GM12878 (cell line): ENCODE data around the gene BRME1. TPM values are rescaled to one million over a fixed set of nuclear protein-coding genes. Genes with fewer than 3 reads are reported as not detected.

Experiments used
- ATAC-seq: fragments of 200-7000 bp; cut with Tn5 transposase; 3 replicates; pipeline ENCODE4 v1.9.1; 2020; ENCODE audit warnings: mild to moderate bottlenecking, moderate library complexity
- BruUV-seq: library from RNA; stranded (reverse); fragments of 400-500 nt; replicated peaks from 2 replicates; lab custom pipeline; 2021; lab: Mats Ljungman, UMichigan
- CTCF ChIA-PET: fragments of 300-600 bp; sonication (Branson Sonifier 250); formaldehyde crosslinking; extraction: SDS; loops from one replicate; lab custom pipeline; 2021; ENCODE audit warnings: inconsistent platforms; lab: Yijun Ruan, JAX
- POLR2A ChIA-PET: fragments of 350-600 bp; formaldehyde crosslinking; extraction: SDS; loops from one replicate; lab custom pipeline; 2021; ENCODE audit warnings: inconsistent platforms; lab: Charles Lee
- RAD21 ChIA-PET: fragments of 300-600 bp; sonication (Branson Sonifier 250); formaldehyde crosslinking; loops from one replicate; lab custom pipeline; 2023; ENCODE audit warnings: antibody characterized with exemption; ENCODE audit not compliant: unreplicated experiment; lab: Charles Lee
- SMC1A ChIA-PET: fragments of 300-600 bp; sonication (Branson Sonifier 250); formaldehyde crosslinking; loops from one replicate; lab custom pipeline; 2023; ENCODE audit not compliant: unreplicated experiment, uncharacterized antibody; lab: Charles Lee
- DNase-seq: peaks from one replicate; pipeline ENCODE4 v3.0.0-alpha.2; 2011; ENCODE audit warnings: low read depth, low spot score
- FAIRE-seq: peaks from 3 replicates; lab custom pipeline; 2011; peaks lifted over from hg19 to GRCh38; lab: Jason Lieb, UNC
- H2AFZ ChIP-seq: 2 replicates; pipeline ENCODE4 v1.6.0; 2011; ENCODE audit warnings: low read depth, low read length, control low read depth; ENCODE audit not compliant: control insufficient read depth
- H3K27ac ChIP-seq: 2 replicates; pipeline ENCODE4 v1.5.1; 2011; ENCODE audit warnings: control low read depth; ENCODE audit not compliant: control insufficient read depth, insufficient read depth
- H3K27me3 ChIP-seq, 2 experiments: replicated peaks in 1 of 2; 2 replicates each; pipeline versions ENCODE4 v1.6.0 to v1.6.1; 2011; ENCODE audit warnings: low read length in 1 of 2; ENCODE audit not compliant: control insufficient read depth in 2 of 2, insufficient read depth in 2 of 2
- H3K36me3 ChIP-seq, 2 experiments: 2 replicates each; pipeline ENCODE4 v1.5.1; 2011; ENCODE audit warnings: low read length in 1 of 2; ENCODE audit not compliant: control insufficient read depth in 2 of 2, insufficient read depth in 2 of 2
- H3K4me1 ChIP-seq: 2 replicates; pipeline ENCODE4 v1.6.1; 2011; ENCODE audit warnings: mild to moderate bottlenecking, low read length, moderate library complexity, mixed read lengths; ENCODE audit not compliant: control insufficient read depth, insufficient read depth
- H3K4me2 ChIP-seq: 2 replicates; pipeline ENCODE4 v1.6.0; 2011; ENCODE audit warnings: control low read depth; ENCODE audit not compliant: control insufficient read depth, insufficient read depth
- H3K4me3 ChIP-seq: fragments of 200-600 bp; sonication (generic); 2 replicates; pipeline ENCODE4 v1.5.1; 2016
- H3K79me2 ChIP-seq: 2 replicates; pipeline ENCODE4 v1.6.0; 2011; ENCODE audit warnings: low read length; ENCODE audit not compliant: control insufficient read depth, insufficient read depth
- H3K9ac ChIP-seq: 2 replicates; pipeline ENCODE4 v1.8.0; 2011; ENCODE audit warnings: low read length, control low read depth, mixed read lengths; ENCODE audit not compliant: control insufficient read depth, insufficient read depth
- H3K9me3 ChIP-seq: replicated peaks from 3 replicates; pipeline ENCODE4 v1.5.1; 2011; ENCODE audit warnings: mild to moderate bottlenecking, low read length; ENCODE audit not compliant: control insufficient read depth, insufficient read depth
- H4K20me1 ChIP-seq: 2 replicates; pipeline ENCODE4 v1.6.0; 2011; ENCODE audit not compliant: control insufficient read depth, insufficient read depth
- BCLAF1 ChIP-seq: fragments of 450-650 bp; IDR thresholded peaks from 2 replicates; pipeline ENCODE4 v1.6.1; 2017; ENCODE audit warnings: antibody characterized with exemption, mild to moderate bottlenecking, moderate library complexity
- BRCA1 ChIP-seq: IDR thresholded peaks from 2 replicates; pipeline ENCODE4 v1.6.1; 2011; ENCODE audit warnings: low read depth, low read length, improper control_type of control experiment
- FOXM1 ChIP-seq: IDR thresholded peaks from 2 replicates; pipeline ENCODE4 v1.6.1; 2012; ENCODE audit warnings: low read depth, mild to moderate bottlenecking, inconsistent platforms, low read length, moderate library complexity
- GABPA ChIP-seq: IDR thresholded peaks from 2 replicates; pipeline ENCODE4 v1.6.1; 2014; ENCODE audit warnings: antibody characterized with exemption, low read depth, mild to moderate bottlenecking, inconsistent platforms
- IRF4 ChIP-seq: IDR thresholded peaks from 2 replicates; pipeline ENCODE4 v1.6.1; 2011; ENCODE audit warnings: low read depth, low read length
- MEF2A ChIP-seq: IDR thresholded peaks from 2 replicates; pipeline ENCODE4 v1.6.1; 2011; ENCODE audit warnings: low read depth, mild to moderate bottlenecking, low read length, moderate library complexity; ENCODE audit not compliant: insufficient read depth
- MTA2 ChIP-seq: fragments of 450-650 bp; IDR thresholded peaks from 2 replicates; pipeline ENCODE4 v1.6.1; 2016; ENCODE audit warnings: low read depth, mild to moderate bottlenecking, moderate library complexity
- MXI1 ChIP-seq: fragments of 150-350 bp; IDR thresholded peaks from 2 replicates; pipeline ENCODE4 v1.6.1; 2011; ENCODE audit warnings: low read depth, mild to moderate bottlenecking, inconsistent platforms, low read length, improper control_type of control experiment
- MYC ChIP-seq: IDR thresholded peaks from 2 replicates; pipeline ENCODE4 v1.6.1; 2011; ENCODE audit warnings: mild to moderate bottlenecking, low read length, moderate library complexity, inconsistent platforms; ENCODE audit not compliant: insufficient read depth, insufficient replicate concordance, insufficient read length, severe bottlenecking
- NBN ChIP-seq: fragments of 450-650 bp; IDR thresholded peaks from 2 replicates; pipeline ENCODE4 v1.6.1; 2016
- PAX5 ChIP-seq: IDR thresholded peaks from 2 replicates; pipeline ENCODE4 v1.6.1; 2011; ENCODE audit warnings: low read depth, low read length, borderline replicate concordance
- POLR2AphosphoS5 ChIP-seq: IDR thresholded peaks from 2 replicates; pipeline ENCODE4 v1.6.1; 2011; ENCODE audit warnings: mild to moderate bottlenecking, low read length, inconsistent platforms
- RB1 ChIP-seq: fragments of 450-650 bp; formaldehyde crosslinking; IDR thresholded peaks from 2 replicates; pipeline ENCODE4 v1.6.1; 2017; ENCODE audit warnings: mild to moderate bottlenecking, borderline replicate concordance
- RELA ChIP-seq: fragments of 450-650 bp; IDR thresholded peaks from 2 replicates; pipeline ENCODE4 v1.8.0; 2014; ENCODE audit warnings: borderline replicate concordance; ENCODE audit not compliant: partially characterized antibody
- RUNX3 ChIP-seq: IDR thresholded peaks from 2 replicates; pipeline ENCODE4 v1.6.1; 2012; ENCODE audit warnings: low read length, inconsistent platforms
- SREBF1 ChIP-seq: IDR thresholded peaks from 2 replicates; pipeline ENCODE4 v1.6.1; 2012; ENCODE audit warnings: mild to moderate bottlenecking, low read length
- STAT3 ChIP-seq: IDR thresholded peaks from 2 replicates; pipeline ENCODE4 v1.6.1; 2011; ENCODE audit warnings: low read depth, low read length, improper control_type of control experiment
- ZNF274 ChIP-seq: IDR thresholded peaks from one replicate; pipeline ENCODE4 v1.8.0; 2011; ENCODE audit not compliant: insufficient read length, insufficient read depth
- WGBS: methylation state at CpG from one replicate; pipeline ENCODE4 v1.1.6; 2016; ENCODE audit warnings: low lambda C conversion rate; ENCODE audit not compliant: insufficient replicate concordance, insufficient coverage; ENCODE audit errors: missing lambda C conversion rate; 5-methylcytosine and 5-hydroxymethylcytosine counted together
- in situ Hi-C: fragments of 300-500 bp; cut with MboI; formaldehyde crosslinking; loops from 9 replicates; pipeline ENCODE4 v1.14.3; 2018; ENCODE audit warnings: mixed read lengths
- intact Hi-C: fragments of 100-400 bp; cut with micrococcal nuclease; formaldehyde crosslinking; loops from one replicate; pipeline ENCODE4 v1.14.2; 2022; ENCODE audit not compliant: unreplicated experiment
- polyA plus RNA-seq, 11 experiments: library from polyadenylated mRNA; depleted of rRNA in 4 of 11; unstranded in 6 of 11; stranded (reverse) in 5 of 11; fragments of >200 nt; fragmentation: Nextera tagmentation in 4 of 11; fragmentation: Illumina TruSeq in 1 of 11; extraction: Ambion mirVana in 4 of 11; extraction: Trizol in 1 of 11; gene quantifications; 1 replicate in 1 of 11; 2 replicates in 10 of 11; pipeline versions ENCODE4 v1.2.1 to v1.2.3, GENCODE V29; 2011 to 2016; ENCODE audit warnings: inconsistent platforms in 2 of 11, missing spikeins in 2 of 11, low read depth in 1 of 11
- total RNA-seq, 4 experiments: library from RNA; depleted of rRNA in 3 of 4; stranded (reverse); fragments of >200 nt in 3 of 4; fragmentation: Illumina TruSeq in 1 of 4; extraction: Trizol in 1 of 4; gene quantifications; 2 replicates each; pipeline versions ENCODE4 v1.2.1 to v1.2.3, GENCODE V29; 2013 to 2021

The BRME1 gene
- total and polyA plus RNA-seq, 10 of the 15 experiments (the other 5 are each of a cell fraction or from before 2014, with no cell fraction given): 0.07 to 2.2 (median 1.1) TPM; not detected in 1

DNA sequence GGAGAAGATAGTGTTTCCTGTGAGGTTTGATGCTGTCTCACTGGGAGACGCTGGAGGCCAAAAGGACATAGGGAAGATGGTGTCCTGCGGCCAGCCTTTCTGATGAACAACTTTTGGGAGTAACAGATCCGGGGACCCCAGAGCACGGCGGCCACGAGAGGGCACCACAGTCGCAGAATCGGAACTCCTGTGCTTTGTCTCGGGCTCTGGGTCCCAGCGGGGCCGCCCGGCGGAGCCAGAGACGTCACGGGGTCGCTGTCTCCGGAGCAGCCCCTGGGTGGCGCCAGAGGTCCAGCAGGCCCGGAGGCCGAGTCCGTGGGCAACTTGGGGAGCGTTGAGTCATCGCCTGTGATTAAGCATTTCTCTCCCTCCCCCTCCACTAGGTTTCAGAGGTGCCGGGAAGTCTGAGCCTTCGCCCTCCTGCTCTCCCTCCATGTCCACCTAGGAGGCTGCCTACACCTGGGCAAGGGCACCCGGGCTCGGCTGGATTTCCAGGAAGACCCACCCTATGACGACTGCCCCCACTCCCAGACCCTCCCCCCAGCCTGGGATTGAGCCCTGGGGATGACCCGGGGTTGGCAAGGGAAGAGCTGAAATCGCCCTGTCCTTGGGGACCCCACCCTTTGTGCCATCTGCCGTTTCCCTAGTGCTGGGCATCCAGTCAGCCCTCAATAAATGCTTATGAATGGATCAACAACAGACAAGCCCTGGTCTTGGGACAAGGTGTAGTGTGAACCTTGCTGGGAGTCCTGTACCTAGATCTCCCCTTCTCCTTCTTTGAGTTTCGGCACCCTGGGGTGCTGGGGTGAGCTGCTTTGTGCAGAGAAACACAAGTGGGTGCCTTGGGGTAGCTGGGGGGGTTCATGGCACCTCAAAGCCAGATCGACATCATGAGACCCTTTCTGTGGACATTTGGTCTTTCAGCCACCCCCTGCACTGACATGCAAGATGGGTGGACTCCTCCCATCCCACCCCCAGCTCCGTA, 25.6 kb downstream of the BRME1 start (continued):
- peak; percentile 73; the same call in 1 of the 2 replicates for TF ChIP-seq FOXM1
- peak; percentile 38; the same call in 1 of the 2 replicates for TF ChIP-seq IRF4
- TF ChIP-seq NBN: peak; percentile 89
- no peak for TF ChIP-seq GABPA
- TF ChIP-seq MEF2A: peak; percentile 63; the same call in 1 of the 2 replicates
- TF ChIP-seq, all 136 proteins: peak for 51

GRCh38 chr19:13877303-13877702, 28.6 kb downstream of the BRME1 start:
- Histone ChIP-seq H3K4me2 (no peak overlapping the region), H3K27me3 (no peaks in the 10 kb centered on the region), H3K79me2 (no peaks in the 10 kb centered on the region), H3K4me3 (no peak overlapping the region), H3K4me1 (peaks cover 21% of the 10 kb centered on the region), H3K9me3 (no peaks in the 10 kb centered on the region), H3K27ac (no peak overlapping the region), H4K20me1 (no peaks in the 10 kb centered on the region), H2AFZ (no peak overlapping the region), H3K36me3 (no peaks in the 10 kb centered on the region), H3K9ac (no peak overlapping the region)
- SMC1A ChIA-PET: interaction anchor here (6.5 kb wide), 1 partner anchor 195 kb away, joined by 47 read pairs; the partner anchor contains the start of gene MISP3
- no TSS peak for BruUV-seq
- DNase-seq (no peak), FAIRE-seq (no peak), ATAC-seq (no peak)
- in situ Hi-C loops: loop anchor here (25.0 kb wide), 1 partner anchor 460 kb away; no protein-coding TSS in a partner anchor
- intact Hi-C loops: no loop called here
- TF ChIP-seq RB1 (no peak), MXI1 (no peak), MYC (no peak), PAX5 (no peak), ZNF274 (no peak), RUNX3 (no peak), RELA (no peak), POLR2AphosphoS5 (no peak), STAT3 (no peak), SREBF1 (no peak), BCLAF1 (no peak), BRCA1 (no peak), MTA2 (no peak)
- WGBS: 59% methylated on average over 27 of the region's 27 CpGs
- POLR2A ChIA-PET: interaction anchor here (0.5 kb wide), 1 partner anchor 14 kb away, joined by 3 read pairs; no protein-coding TSS in a partner anchor
- RAD21 ChIA-PET: interaction anchor here (0.8 kb wide), 1 partner anchor 199 kb away, joined by 3 read pairs; no protein-coding TSS in a partner anchor
- CTCF ChIA-PET: interaction anchor here (1.3 to 8.1 kb wide), 4 partner anchors 15 to 259 kb away, joined by 4 to 152 read pairs (median 62); partner anchors contain the start of genes ASF1B and MISP3
